Measurements from ENCODE around the gene CCNI.

- TF ChIP-seq CTCF (IDR thresholded peaks at IDR 0.05), result peak in 4 of 6 experiments; percentile 18 to 34 (median 29)
- TF ChIP-seq POLR2A (IDR thresholded peaks at IDR 0.05), result no peak
These were observed 23.4 kb downstream of the CCNI start for GRCh38 chr4:77052352-77052751.
